MM.1S (cell line): Measurements from ENCODE around the gene TRPC3.

Experiments used
- CTCF ChIP-seq: fragments of 300-600 bp; sonication (generic); IDR thresholded peaks from 2 replicates; pipeline ENCODE4 v1.5.1; 2016; ENCODE audit warnings: antibody characterized with exemption, low read length, mixed read lengths
- EZH2 ChIP-seq: fragments of 300-600 bp; sonication (generic); optimal IDR thresholded peaks from 2 replicates; pipeline ENCODE3; 2017; ENCODE audit warnings: low read depth, mild to moderate bottlenecking, antibody characterized with exemption, low read length, mixed read lengths

- TF ChIP-seq CTCF (no peak), EZH2 (no peak)
Measured at GRCh38 chr4:121888134-121888533, 63.7 kb downstream of the TRPC3 start.
